Posterior cingulate gyrus (tissue), 11 donors: ENCODE measurements around the gene SLC18A2.
"Not testable (repeated sequence)": the region's sequence is repeated elsewhere in the genome, so short reads cannot be mapped to it uniquely, and the experiment has no call there.

Experiments used
- DNase-seq, 10 donors: peaks; one replicate each; pipeline versions ENCODE4 v3.0.0 to v3.0.0-alpha.2; 2020 to 2021; ENCODE audit warnings: mixed read lengths in 3 of 10
- intact Hi-C: fragments of 100-400 bp; cut with DNase I; formaldehyde crosslinking; loops from one replicate; pipeline ENCODE4 v1.15.1; 2023

SLC18A2 gene

DNA sequence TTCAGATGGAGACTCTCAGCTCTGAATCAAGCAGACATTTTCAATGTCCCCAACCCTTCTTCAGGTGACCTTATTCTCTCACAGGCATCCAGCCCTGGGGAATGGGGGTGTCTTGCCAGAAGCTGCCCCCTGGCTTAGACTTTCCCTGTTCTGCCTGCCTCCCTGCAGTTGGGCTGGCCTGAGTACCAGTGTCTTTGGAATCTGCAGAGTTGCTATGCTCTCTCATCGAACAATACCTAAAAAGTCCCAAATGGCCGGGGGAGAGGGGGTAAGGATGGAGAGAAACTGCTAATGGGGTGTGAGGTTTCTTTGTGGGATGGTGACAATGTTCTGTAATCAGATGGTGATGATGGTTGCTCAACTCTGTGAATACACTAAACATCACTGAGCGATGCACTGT is 20.6 kb downstream of the SLC18A2 start:
- no peak for DNase-seq
- intact Hi-C loops, result no loop called here

DNA sequence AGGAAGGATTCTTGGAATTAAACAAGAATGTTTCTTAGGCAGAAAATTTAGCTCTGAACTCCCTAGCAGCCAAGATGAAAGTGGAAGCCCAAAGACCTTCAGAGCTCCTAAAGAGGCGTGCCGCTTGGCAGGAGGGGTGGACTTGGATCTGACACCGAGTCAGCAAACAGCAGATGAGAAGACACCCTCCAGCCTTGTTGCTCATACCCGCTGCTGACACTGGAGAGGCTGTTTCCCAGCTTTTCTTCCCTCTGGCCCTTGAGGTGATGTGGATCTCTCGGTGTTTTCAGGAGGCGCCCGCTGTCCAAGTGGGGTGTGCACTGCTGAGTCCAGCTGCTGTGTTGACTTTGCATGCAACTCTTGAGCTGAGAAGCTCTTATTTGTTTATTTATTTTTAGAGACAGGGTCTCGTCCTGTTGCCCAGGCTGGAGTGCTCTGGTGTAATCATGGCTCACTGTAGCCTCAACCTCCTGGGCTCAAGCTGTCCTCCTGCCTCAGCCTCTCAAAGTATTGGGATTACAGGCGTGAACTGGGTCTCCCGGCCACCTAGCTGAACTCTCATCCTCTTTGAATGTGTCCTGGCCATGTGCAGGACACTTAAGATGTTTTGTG is 21.5 kb downstream of the SLC18A2 start:
- DNase-seq, result no peak

DNA sequence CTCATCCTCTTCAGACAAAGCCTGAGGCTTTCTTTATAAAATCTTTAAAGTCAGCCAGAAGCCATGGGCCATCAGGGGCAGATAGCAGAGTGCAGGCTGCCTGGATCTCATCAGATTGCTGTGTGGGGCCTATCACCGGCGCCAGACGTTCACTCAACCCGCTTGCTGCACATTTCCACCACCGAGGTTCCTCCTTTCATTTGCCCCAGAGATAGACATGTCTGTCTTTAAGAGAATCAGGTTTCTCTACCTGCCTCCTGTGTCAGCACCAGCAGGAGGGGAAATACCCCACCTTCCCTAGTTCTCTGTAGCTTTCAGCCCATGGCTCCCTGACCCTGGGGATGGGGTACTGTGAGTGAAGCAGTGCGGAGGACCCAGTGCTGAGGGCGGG is 22.0 kb downstream of the SLC18A2 start:
- DNase-seq, result no peak
- intact Hi-C loops, result no loop called here

More for the DNA sequence above, 21.5 kb downstream of the SLC18A2 start:
- intact Hi-C loops, result no loop called here

DNA sequence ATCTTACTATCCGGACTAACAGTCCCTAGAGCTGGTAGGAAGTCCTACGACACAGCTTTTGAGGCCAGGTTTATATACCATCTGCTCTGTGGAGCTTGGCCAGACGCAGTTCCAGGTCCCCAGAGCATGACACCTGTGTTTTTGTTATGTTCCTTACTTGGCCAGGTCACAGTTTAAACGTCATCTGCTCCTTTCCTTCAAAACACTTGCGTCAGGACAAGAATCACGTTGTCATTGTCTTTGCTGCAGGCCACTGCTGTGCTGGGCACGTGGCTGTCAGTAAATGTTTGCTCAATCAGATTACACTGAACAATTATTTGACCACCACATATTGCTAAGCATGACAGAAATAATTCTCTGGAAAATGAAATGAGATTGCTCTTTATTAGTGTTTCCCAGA is 23.9 kb downstream of the SLC18A2 start:
- no peak for DNase-seq
- intact Hi-C loops, result no loop called here

DNA sequence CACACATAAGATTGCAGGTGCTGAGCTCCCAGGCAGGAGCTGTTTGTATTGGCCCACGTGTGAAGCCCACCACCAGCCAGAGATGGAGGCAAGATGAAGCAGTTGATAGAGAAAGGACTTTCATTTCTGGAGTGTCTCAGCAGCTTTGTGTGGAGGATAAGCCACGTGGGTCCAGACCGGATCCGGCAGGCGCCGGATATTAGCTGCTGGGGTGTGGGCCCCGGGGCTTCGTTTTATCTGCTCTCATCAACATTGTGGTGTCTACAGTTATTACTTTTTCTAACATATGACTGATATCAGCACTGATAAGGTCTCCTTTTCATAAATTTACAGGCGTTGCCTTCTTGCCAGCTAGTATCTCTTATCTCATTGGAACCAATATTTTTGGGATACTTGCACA is 25.5 kb downstream of the SLC18A2 start:
- no peak for DNase-seq
- intact Hi-C loops, result no loop called here

DNA sequence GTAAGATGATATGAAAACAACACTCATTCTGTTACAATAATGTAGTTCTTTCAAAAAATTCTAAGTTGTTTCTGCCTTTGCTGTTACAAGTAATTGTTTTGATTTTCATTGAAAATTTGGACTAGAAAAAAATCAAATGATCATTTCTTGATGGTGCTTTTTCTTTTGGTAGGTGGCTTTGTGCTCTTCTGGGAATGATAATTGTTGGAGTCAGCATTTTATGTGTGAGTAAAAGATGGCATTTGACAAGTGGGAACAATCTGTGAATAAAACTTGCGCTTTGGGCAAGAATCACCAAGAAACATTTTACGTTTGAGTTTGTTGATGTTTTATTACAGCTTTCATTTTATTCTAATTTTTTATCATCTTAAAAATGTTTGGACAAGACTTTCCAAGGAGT is 25.9 kb downstream of the SLC18A2 start:
- intact Hi-C loops, result no loop called here
- no peak for DNase-seq

DNA sequence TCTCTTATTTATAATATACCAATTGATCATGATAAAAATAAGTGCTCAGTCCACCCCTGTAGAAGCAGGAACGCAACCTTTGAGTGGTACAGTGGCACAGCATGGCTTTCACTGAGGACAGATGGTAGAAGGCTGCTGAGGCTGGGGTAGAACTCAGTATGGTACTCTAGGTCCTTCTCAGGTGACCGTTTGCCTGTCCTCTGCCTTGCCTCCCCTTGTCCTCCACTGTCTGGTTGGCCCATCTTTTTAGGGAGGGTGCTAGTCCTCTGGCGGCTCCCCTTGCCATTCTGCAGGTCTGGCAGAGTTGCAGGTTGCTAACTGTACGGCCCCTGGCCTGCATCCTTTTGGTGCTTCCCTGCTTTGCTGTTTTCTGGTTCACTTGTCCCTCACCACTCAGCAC is 27.3 kb downstream of the SLC18A2 start:
- intact Hi-C loops, result no loop called here
- no peak for DNase-seq

DNA sequence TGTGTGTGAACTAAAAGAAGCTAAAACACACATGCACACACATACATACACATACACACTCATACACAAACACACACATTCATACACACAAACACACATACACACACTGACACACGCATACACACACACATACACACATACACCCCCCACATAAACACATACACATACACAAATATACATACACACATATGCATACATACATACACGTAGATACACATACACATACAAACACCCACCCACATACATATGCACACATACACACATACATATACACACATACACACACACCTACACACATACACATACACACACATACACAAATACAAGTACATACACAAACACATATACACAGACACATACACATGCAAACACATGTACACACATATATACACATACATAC is 28.0 kb downstream of the SLC18A2 start:
- intact Hi-C loops, result no loop called here
- no peak for DNase-seq

DNA sequence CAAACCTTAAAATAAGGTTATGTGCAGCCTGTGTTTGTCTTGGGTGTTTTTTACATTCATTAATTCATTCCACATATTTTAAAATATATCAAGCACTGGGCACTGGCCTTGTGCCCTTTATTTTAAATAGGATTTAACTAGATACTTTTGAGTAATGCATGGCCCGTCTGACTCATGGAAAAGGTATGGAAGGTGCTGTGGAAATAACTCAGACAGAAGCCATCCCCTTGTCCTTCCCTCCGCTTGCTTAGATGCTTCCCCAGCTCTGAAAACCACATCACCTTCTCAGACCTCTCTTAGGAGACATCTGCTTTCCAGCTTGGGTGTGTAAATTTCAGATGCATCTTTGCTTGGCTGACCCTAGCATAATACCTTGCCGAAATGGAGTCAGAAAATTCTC is 30.5 kb downstream of the SLC18A2 start:
- intact Hi-C loops, result no loop called here
- no peak for DNase-seq

DNA sequence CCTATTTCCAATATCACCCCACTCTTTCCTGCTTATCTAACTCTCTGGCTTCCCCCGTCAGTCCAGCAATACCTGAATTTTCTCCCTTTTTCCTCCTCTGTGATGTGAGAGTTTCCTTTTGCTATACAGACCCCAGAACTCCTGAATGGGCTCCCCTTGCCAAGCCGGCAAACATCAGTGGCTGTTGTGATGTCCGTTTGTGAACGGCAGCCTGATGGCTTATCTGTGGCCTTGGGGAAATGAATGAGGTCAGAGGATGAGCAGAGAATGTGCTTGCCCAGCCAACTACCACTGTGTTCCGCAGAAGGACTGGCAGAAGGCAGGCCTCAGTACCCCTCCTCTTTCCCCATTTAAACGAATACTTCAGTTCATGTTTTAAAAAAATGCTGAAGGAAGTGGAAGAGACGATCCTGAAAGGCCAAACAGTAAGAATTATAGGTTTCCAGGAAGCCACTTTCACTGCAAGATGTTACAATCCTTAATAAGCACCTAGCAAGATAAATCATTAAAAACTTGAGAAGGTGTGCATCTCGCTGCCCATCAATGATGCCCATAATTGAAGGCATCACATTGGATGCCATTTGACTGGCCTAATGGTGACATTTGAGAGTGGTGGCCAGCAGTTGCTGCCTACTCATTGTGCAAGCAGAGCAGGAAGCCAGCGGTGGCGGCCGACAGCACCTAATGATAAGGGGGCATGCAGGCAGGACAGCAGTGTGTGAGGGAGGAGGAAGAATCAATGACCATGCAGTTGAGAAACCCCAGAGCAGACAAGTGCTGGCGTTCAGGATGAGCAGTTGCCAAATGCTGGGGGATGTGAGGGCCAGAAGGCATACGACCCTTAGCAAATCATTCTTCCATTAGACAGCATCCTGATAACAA is 31.5 kb downstream of the SLC18A2 start:
- intact Hi-C loops, result no loop called here
- DNase-seq, result no peak

DNA sequence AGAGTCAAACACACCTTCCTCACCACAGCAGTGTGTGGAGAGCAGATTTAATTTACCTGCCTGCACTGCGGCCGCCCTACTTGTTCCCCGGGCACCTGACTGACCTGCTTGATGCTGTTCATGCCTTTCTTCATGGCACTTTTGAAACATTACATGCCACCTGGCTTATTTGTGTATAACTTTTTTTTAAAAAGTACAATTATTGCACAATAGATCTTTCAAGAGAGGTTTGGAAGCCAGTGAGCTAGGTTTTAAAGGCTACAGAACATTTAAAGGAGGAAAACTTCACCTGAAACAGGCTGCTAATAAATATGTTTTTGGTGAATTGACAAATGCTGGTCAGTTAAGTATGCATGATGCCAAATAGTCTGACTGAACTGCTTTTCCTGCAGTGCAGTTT is 33.1 kb downstream of the SLC18A2 start:
- intact Hi-C loops, result no loop called here
- no peak for DNase-seq

DNA sequence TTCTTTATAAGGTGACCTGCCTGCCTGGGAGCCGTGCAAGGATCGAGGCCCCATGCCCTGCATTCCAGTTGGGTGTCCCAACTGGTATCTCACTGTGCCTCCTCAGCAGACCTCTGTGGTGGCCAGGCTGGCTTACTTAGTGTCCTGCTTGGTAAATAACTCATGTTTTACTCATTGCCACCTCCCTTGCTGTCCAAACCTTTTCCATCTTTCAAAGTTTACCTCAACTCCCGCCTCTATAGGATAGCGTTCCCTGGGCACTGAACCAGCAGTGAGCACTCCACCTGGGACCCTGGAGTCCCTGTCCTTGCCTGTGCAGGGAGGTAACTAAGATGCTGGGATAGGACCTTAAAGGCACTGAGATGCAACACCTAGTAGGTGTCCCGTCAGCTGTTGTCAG is 33.6 kb downstream of the SLC18A2 start:
- no peak for DNase-seq
- intact Hi-C loops, result no loop called here

DNA sequence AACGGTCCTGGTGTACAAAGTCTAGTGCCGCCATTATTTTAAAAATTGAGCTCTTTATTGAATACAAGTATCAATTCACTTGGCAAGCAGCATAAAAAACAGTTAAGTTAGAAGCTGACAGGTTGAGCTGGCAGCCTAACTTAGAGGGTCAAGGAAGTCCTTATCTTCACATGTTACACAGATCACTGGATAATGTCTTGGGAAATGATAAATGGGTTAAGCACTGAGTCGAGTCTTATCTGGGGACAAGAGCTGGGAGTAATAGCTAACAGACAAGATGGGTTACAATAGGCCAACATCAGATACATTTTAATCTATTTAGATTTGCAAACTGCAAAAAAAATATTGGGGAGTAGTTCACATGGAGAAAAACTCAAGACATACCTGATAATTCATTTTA is 34.2 kb downstream of the SLC18A2 start:
- no peak for DNase-seq
- intact Hi-C loops, result no loop called here

DNA sequence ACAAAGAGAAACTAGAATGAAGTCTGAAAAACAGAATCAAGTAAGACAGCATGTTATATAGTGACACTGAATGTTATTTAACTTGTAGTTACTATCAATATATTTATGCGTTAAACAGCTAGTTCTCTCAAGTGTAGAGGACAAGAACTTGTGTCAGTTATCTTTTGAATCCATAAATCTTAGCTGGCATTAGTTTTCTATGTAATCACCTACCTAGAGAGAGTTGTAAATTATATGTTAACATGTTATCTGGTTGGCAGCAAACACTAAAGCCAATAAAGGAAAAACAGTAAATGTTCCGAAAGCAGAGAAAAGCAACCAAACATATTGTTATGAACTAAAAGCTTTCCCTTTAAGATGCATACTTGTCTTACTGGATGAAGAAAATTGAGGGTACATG is 36.8 kb downstream of the SLC18A2 start:
- intact Hi-C loops, result no loop called here
- DNase-seq, result no peak

DNA sequence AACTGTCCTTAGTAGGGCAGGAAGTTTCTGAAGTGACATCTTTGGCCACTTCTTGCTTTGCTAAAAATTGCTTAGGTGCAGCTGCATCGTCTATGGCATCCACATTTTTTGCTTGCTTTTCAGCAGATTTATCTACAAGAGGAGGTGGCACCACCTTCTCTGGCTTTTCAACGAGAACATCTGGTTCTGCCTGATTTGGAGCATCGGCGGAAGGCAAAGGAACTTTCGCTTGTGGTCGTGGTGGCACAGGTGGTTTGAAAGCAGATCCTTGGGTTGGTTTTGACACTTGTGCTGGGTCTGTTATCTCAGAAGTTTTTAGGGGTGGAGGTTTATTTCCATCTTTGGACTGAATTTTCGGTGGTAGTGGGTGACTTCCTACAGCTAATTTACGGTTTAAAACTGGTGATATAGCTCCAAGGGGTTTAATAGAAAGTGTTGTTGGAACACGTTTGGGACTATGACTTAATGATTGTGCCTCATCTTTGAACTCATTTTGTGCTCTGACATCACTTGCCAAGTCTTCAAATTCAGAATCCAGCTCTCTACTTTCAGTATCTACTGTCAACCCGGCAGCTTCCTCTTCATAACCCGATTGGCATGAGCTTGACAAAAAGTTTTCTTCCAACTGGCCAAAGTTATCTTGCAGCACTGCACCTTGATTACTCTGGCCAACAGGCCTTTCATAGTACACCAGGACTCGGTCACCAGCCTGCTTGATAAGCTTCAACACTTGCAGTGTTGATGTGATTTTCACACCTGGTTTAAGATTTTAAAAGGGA is 44.0 kb downstream of the SLC18A2 start:
- DNase-seq, result no peak
- intact Hi-C loops, result no loop called here

DNA sequence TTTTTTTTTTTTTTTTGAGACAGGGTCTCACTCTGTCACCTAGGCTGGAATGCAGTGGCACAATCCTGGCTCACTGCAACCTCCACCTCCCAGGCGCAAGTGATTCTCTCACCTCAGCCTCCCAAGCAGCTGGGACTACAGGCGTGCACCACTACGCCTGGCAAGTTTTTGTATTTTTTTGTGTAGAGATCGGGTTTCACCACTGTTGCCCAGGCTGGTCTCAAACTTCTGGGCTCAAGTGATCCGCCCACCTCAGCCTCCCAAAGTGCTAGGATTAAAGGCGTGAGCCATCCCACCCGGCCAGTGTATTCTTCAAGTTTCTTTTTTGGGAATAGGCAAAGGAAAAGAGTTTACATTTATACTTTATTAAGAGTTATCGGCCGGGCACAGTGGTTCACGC is 50.0 kb downstream of the SLC18A2 start:
- DNase-seq, intact Hi-C loops: not testable (repeated sequence)

DNA sequence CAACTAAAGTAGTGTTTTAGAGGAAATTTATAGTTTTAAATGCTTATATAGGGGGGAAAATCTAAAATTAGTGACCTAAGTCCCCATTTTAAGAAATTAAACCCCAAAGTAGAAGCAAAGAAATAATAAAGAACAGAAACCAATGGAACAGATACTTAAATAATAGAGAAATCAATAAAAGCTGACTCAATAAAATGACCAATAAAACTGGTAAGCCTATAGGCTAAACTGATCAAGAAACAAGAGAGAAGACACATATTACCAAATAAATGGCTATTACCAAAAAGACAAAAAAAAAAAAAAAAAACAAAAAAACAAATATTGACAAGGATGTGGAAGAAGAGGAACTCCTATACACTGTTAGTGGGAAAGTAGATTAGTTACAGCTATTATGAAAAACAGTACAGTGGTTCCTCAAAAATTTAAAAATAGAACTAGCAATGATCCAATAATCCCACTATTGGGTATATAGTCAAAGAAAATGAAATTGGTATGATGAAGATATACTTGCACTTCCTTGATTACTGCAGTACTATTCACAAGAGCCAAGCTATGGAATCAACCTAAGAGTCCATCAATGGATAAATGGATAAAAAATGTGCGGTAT is 53.2 kb downstream of the SLC18A2 start:
- intact Hi-C loops, result no loop called here
- DNase-seq, result no peak

DNA sequence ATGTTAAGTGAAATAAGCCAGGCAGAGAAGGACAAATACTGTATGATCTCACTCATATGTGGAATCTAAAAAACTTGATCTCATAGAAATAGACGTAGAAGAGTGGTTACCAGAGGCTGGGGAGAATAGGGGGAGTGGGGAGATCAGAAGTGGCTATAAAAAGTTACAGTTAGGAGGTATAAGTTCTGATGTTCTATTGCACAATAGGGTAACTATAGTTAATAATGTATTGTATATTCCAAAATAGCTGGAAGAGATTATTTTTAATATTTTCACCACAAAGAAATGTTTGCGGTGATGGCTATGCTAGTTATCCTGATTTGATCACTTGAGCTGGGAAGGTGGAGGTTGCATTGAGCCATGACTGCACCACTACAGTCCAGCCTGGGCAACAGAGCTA is 53.8 kb downstream of the SLC18A2 start:
- intact Hi-C loops, result no loop called here
- no peak for DNase-seq

DNA sequence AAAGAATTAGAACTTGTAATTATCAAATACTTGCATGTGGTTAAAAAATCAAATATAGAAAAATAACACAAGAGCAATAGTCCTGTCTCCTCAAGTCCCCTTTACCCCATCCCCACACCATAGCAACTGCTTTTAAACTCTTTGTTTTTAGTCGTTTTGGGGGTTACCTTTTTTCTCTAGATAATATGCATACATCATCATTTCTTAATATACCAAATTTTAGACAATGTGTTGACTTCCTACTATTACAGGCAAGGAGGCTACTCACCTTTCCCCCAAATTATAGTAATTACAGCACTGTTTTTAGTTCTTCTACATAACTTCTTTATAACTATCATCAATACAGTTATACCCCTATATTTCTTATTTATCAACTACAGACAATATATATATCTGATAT is 57.3 kb downstream of the SLC18A2 start:
- intact Hi-C loops, result no loop called here

DNA sequence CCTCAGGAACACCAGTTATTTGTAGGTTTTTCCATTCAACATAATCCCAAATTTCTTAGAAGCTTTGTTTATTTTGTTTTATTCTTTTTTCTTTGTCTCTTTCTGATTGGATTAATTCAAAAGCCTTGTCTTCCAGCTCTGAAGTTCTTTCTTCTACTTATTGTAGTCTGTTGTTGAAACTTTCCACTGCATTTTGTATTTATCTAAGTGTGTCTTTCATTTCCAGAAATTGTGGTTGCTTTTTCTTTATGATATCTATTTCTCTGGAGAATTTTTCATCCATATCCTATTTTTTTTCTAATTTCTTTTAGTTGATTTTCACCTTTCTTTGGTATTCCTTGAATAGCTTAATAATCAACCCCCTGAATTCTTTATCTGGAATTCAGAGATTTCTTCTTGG is 58.5 kb downstream of the SLC18A2 start:
- intact Hi-C loops, result no loop called here
- no peak for DNase-seq

More for the DNA sequence above, 57.3 kb downstream of the SLC18A2 start:
- DNase-seq, result no peak

DNA sequence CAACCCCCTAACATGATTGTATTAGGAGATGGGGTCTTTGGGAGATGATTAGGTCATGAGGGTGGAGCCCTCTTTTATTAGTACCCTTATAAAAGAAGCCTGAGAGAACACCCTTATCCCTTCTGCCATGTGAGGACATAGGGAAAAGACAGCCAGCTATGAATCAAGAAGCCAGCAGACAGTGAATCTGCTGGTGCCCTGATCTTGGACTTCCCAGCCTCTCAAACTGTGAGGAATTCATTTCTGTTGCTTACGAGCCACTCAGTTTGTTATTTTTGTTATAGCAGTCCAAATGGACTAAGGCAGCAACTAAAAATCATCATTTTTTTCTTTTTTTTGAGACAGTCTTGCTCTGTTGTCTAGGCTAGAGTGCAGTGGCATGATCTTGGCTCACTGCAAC is 59.8 kb downstream of the SLC18A2 start:
- no peak for DNase-seq
- intact Hi-C loops, result no loop called here
